Measurements from ENCODE around the gene TMEM45A. TPM values are rescaled to one million over a fixed set of nuclear protein-coding genes. Genes with fewer than 3 reads are reported as not detected.

TMEM45A gene
- total and polyA plus RNA-seq, 3 donors from 2014 or later: 12.2 to 56.0 (median 18.3) TPM

GRCh38 chr3:100463002-100463401 is 29.4 kb upstream of the TMEM45A start:
- intact Hi-C loops (cut with DNase I; ENCODE audit: low total_unique reads): loop anchor here (10.0 kb wide), 1 partner anchor 132 kb away; no protein-coding TSS in a partner anchor
- 12 to 17% methylated on average over 3 of the region's 3 CpGs for WGBS, 2 donors
- Histone ChIP-seq H3K27ac (no peak overlapping the region), H3K4me1 (no peaks in the 10 kb centered on the region), H3K27me3 (no peaks in the 10 kb centered on the region), H3K9me3 (no peaks in the 10 kb centered on the region), H3K4me3 (no peak overlapping the region), H3K36me3 (ENCODE audit: low read depth, missing control alignments) (no peaks in the 10 kb centered on the region)
- TF ChIP-seq POLR2A (IDR thresholded peaks at IDR 0.05): no peak
- TF ChIP-seq CTCF (IDR thresholded peaks at IDR 0.05): peak; percentile 54 to 85 (median 59)
- DNase-seq: peak; percentile 53

GRCh38 chr3:100463646-100464155 is 28.7 kb upstream of the TMEM45A start:
- H3K36me3 ChIP-seq (ENCODE audit: low read depth, missing control alignments): no peaks in the 10 kb centered on the region
- no peak overlapping the region for H3K4me3 ChIP-seq
- DNase-seq: no peak
- H3K27me3 ChIP-seq: no peaks in the 10 kb centered on the region
- intact Hi-C loops (cut with DNase I; ENCODE audit: low total_unique reads): loop anchor here (10.0 kb wide), 1 partner anchor 131 kb away; no protein-coding TSS in a partner anchor
- H3K4me1 ChIP-seq: no peaks in the 10 kb centered on the region
- WGBS, 2 donors: 84 to 88% methylated on average over 3 of the region's 3 CpGs
- H3K27ac ChIP-seq: no peak overlapping the region
- H3K9me3 ChIP-seq: no peaks in the 10 kb centered on the region
- no peak for TF ChIP-seq POLR2A (IDR thresholded peaks at IDR 0.05)
- no peak for TF ChIP-seq CTCF (IDR thresholded peaks at IDR 0.05)

- H3K27me3 ChIP-seq: no peaks in the 10 kb centered on the region
- 77 to 85% methylated on average over 3 of the region's 3 CpGs for WGBS, 2 donors
- H3K4me1 ChIP-seq: no peaks in the 10 kb centered on the region
- no peaks in the 10 kb centered on the region for H3K9me3 ChIP-seq
- no peak overlapping the region for H3K4me3 ChIP-seq
- no peak for TF ChIP-seq POLR2A (IDR thresholded peaks at IDR 0.05)
- TF ChIP-seq CTCF (IDR thresholded peaks at IDR 0.05): no peak
- no peaks in the 10 kb centered on the region for H3K36me3 ChIP-seq (ENCODE audit: low read depth, missing control alignments)
- intact Hi-C loops (cut with DNase I; ENCODE audit: low total_unique reads): loop anchor here (10.0 kb wide), 1 partner anchor 129 kb away; no protein-coding TSS in a partner anchor
- no peak overlapping the region for H3K27ac ChIP-seq
- no peak for DNase-seq
Measured at GRCh38 chr3:100465892-100466777, 26.3 kb upstream of the TMEM45A start.

GRCh38 chr3:100467133-100467532 is 25.3 kb upstream of the TMEM45A start:
- Histone ChIP-seq H3K27me3 (no peaks in the 10 kb centered on the region), H3K36me3 (ENCODE audit: low read depth, missing control alignments) (no peaks in the 10 kb centered on the region), H3K4me1 (no peaks in the 10 kb centered on the region), H3K9me3 (no peaks in the 10 kb centered on the region), H3K27ac (no peak overlapping the region), H3K4me3 (no peak overlapping the region)
- DNase-seq: no peak
- TF ChIP-seq POLR2A (IDR thresholded peaks at IDR 0.05) (no peak), CTCF (IDR thresholded peaks at IDR 0.05) (no peak)
- 93 to 96% methylated on average over 1 of the region's 1 CpG for WGBS, 2 donors
- intact Hi-C loops (cut with DNase I; ENCODE audit: low total_unique reads): loop anchor here (10.0 kb wide), 1 partner anchor 128 kb away; no protein-coding TSS in a partner anchor
